Liver (tissue), 3 donors: Measurements from ENCODE around the gene EP300.

Source experiments
- FOXA1 ChIP-seq: IDR thresholded peaks from 2 replicates; pipeline ENCODE4 v1.6.1; 2016; ENCODE audit warnings: antibody characterized with exemption
- JUND ChIP-seq, 2 donors: IDR thresholded peaks; 2 replicates each; pipeline ENCODE4 v1.6.1; 2016; ENCODE audit warnings: antibody characterized with exemption in 2 of 2
- RAD21 ChIP-seq, 2 donors: IDR thresholded peaks; 2 replicates each; pipeline ENCODE4 v1.6.1; 2016; ENCODE audit warnings: antibody characterized with exemption in 2 of 2, mild to moderate bottlenecking in 2 of 2
- RXRA ChIP-seq, 2 donors: IDR thresholded peaks; 2 replicates each; pipeline ENCODE4 v1.6.1; 2017 to 2018; ENCODE audit warnings: antibody characterized with exemption in 2 of 2, mild to moderate bottlenecking in 1 of 2
- SP1 ChIP-seq: IDR thresholded peaks from 2 replicates; pipeline ENCODE4 v1.6.1; 2018; ENCODE audit warnings: antibody characterized with exemption, mild to moderate bottlenecking
- TAF1 ChIP-seq: conservative IDR thresholded peaks from 2 replicates; pipeline ENCODE4 v1.6.1; 2016; ENCODE audit warnings: antibody characterized with exemption, mild to moderate bottlenecking
- YY1 ChIP-seq: IDR thresholded peaks from 2 replicates; pipeline ENCODE4 v1.6.1; 2016; ENCODE audit warnings: antibody characterized with exemption, mild to moderate bottlenecking
- TF ChIP-seq, protein P1 (sequence below): IDR thresholded peaks from 2 replicates; pipeline ENCODE4 v1.6.1; 2016; ENCODE audit warnings: antibody characterized with exemption, mild to moderate bottlenecking
- TF ChIP-seq, protein P2 (sequence below): fragments of 150-350 bp; IDR thresholded peaks from 2 replicates; pipeline ENCODE4 v1.5.1; 2017; ENCODE audit warnings: improper control_type of control experiment, low read depth, low read length; ENCODE audit not compliant: missing input control
- TF ChIP-seq, protein P3 (sequence below): IDR thresholded peaks from 2 replicates; pipeline ENCODE4 v1.6.1; 2016; ENCODE audit warnings: antibody characterized with exemption
- TF ChIP-seq, protein P4 (sequence below): IDR thresholded peaks from 2 replicates; pipeline ENCODE4 v1.6.1; 2016; ENCODE audit warnings: antibody characterized with exemption
- donor health status: healthy.
- donor health status: healthy.

DNA sequence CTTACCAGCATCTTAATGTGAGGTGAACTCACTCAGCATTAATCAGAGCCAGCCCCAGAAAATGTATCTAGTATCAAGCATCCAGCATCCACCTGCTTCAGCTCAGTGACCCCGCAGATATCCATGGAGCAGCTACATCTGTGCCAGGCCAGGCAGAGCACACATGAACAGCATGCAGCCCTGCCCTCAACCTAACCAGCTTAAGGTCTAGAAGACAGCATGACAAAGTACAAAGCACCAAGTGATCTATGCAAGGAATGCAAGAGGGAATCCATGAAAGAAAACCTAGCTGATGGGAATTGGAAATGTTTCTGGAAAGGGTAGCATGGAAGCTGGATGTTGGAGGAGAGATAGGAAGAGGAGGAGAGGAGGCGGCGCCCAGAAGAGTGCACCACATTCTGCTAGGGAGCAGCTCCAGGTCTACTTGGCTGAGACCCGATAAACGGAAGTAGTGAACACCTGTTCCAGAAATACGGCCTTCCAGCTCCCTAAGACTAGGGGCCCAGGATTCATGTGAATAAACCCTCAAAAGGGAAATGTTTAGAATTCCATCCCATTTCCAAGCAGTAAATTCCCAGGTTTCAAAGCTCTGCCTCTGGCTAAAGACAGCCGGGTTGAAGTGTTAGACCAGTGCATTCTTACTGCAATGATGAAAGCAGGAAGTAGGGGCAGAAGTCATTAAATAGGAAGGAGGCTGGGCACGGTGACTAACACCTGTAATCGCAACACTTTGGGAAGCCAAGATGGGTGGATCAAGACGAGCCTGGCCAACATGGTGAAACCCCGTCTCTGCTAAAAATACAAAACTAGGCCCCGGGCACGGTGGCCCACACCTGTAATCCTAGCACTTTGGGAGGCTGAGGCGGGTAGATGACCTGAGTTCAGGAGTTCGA is 89.2 kb downstream of the EP300 start:
- no peak for TF ChIP-seq FOXA1
- TF ChIP-seq, protein P1, sequence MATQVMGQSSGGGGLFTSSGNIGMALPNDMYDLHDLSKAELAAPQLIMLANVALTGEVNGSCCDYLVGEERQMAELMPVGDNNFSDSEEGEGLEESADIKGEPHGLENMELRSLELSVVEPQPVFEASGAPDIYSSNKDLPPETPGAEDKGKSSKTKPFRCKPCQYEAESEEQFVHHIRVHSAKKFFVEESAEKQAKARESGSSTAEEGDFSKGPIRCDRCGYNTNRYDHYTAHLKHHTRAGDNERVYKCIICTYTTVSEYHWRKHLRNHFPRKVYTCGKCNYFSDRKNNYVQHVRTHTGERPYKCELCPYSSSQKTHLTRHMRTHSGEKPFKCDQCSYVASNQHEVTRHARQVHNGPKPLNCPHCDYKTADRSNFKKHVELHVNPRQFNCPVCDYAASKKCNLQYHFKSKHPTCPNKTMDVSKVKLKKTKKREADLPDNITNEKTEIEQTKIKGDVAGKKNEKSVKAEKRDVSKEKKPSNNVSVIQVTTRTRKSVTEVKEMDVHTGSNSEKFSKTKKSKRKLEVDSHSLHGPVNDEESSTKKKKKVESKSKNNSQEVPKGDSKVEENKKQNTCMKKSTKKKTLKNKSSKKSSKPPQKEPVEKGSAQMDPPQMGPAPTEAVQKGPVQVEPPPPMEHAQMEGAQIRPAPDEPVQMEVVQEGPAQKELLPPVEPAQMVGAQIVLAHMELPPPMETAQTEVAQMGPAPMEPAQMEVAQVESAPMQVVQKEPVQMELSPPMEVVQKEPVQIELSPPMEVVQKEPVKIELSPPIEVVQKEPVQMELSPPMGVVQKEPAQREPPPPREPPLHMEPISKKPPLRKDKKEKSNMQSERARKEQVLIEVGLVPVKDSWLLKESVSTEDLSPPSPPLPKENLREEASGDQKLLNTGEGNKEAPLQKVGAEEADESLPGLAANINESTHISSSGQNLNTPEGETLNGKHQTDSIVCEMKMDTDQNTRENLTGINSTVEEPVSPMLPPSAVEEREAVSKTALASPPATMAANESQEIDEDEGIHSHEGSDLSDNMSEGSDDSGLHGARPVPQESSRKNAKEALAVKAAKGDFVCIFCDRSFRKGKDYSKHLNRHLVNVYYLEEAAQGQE: no peak
- TF ChIP-seq, protein P2, sequence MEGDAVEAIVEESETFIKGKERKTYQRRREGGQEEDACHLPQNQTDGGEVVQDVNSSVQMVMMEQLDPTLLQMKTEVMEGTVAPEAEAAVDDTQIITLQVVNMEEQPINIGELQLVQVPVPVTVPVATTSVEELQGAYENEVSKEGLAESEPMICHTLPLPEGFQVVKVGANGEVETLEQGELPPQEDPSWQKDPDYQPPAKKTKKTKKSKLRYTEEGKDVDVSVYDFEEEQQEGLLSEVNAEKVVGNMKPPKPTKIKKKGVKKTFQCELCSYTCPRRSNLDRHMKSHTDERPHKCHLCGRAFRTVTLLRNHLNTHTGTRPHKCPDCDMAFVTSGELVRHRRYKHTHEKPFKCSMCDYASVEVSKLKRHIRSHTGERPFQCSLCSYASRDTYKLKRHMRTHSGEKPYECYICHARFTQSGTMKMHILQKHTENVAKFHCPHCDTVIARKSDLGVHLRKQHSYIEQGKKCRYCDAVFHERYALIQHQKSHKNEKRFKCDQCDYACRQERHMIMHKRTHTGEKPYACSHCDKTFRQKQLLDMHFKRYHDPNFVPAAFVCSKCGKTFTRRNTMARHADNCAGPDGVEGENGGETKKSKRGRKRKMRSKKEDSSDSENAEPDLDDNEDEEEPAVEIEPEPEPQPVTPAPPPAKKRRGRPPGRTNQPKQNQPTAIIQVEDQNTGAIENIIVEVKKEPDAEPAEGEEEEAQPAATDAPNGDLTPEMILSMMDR: no peak
- TF ChIP-seq TAF1: no peak
- TF ChIP-seq RXRA (IDR thresholded peaks at IDR 0.05): no peak
- TF ChIP-seq, protein P3, sequence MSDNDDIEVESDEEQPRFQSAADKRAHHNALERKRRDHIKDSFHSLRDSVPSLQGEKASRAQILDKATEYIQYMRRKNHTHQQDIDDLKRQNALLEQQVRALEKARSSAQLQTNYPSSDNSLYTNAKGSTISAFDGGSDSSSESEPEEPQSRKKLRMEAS: no peak
- no peak for TF ChIP-seq RAD21 (IDR thresholded peaks at IDR 0.05)
- TF ChIP-seq JUND (IDR thresholded peaks at IDR 0.05): no peak
- TF ChIP-seq SP1: no peak
- no peak for TF ChIP-seq YY1
- TF ChIP-seq, protein P4, sequence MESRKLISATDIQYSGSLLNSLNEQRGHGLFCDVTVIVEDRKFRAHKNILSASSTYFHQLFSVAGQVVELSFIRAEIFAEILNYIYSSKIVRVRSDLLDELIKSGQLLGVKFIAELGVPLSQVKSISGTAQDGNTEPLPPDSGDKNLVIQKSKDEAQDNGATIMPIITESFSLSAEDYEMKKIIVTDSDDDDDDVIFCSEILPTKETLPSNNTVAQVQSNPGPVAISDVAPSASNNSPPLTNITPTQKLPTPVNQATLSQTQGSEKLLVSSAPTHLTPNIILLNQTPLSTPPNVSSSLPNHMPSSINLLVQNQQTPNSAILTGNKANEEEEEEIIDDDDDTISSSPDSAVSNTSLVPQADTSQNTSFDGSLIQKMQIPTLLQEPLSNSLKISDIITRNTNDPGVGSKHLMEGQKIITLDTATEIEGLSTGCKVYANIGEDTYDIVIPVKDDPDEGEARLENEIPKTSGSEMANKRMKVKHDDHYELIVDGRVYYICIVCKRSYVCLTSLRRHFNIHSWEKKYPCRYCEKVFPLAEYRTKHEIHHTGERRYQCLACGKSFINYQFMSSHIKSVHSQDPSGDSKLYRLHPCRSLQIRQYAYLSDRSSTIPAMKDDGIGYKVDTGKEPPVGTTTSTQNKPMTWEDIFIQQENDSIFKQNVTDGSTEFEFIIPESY: no peak
